ENCODE data around the gene OR6B1.

DNA sequence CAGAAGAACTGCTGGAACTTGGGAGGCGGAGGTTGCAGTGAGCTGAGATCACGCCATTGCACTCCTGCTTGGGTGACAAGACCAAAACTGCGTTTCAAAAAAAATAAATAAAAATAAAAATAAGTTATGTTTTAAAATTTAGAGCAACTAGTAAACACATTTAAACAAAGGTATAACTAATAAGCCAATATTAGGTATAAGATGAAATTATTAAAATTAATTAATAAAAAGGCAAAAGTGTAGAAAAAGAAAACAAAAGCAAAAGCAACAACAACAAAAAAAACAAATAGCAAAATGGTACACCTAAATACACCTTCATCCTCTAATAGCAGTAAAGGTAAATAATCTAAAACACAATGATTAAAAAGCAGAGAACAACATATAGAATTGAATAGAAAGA lies 6.2 kb upstream of the OR6B1 start:
- TF ChIP-seq, protein P1, sequence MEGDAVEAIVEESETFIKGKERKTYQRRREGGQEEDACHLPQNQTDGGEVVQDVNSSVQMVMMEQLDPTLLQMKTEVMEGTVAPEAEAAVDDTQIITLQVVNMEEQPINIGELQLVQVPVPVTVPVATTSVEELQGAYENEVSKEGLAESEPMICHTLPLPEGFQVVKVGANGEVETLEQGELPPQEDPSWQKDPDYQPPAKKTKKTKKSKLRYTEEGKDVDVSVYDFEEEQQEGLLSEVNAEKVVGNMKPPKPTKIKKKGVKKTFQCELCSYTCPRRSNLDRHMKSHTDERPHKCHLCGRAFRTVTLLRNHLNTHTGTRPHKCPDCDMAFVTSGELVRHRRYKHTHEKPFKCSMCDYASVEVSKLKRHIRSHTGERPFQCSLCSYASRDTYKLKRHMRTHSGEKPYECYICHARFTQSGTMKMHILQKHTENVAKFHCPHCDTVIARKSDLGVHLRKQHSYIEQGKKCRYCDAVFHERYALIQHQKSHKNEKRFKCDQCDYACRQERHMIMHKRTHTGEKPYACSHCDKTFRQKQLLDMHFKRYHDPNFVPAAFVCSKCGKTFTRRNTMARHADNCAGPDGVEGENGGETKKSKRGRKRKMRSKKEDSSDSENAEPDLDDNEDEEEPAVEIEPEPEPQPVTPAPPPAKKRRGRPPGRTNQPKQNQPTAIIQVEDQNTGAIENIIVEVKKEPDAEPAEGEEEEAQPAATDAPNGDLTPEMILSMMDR (IDR thresholded peaks at IDR 0.05; ENCODE audit: poor library complexity, severe bottlenecking), result no peak
- TF ChIP-seq RAD21 (conservative IDR thresholded peaks at IDR 0.05), result no peak
- TF ChIP-seq EZH2 (IDR thresholded peaks at IDR 0.05; ENCODE audit: borderline replicate concordance, insufficient read depth, low read length, poor library complexity, severe bottlenecking), result no peak
- TF ChIP-seq, protein P2, sequence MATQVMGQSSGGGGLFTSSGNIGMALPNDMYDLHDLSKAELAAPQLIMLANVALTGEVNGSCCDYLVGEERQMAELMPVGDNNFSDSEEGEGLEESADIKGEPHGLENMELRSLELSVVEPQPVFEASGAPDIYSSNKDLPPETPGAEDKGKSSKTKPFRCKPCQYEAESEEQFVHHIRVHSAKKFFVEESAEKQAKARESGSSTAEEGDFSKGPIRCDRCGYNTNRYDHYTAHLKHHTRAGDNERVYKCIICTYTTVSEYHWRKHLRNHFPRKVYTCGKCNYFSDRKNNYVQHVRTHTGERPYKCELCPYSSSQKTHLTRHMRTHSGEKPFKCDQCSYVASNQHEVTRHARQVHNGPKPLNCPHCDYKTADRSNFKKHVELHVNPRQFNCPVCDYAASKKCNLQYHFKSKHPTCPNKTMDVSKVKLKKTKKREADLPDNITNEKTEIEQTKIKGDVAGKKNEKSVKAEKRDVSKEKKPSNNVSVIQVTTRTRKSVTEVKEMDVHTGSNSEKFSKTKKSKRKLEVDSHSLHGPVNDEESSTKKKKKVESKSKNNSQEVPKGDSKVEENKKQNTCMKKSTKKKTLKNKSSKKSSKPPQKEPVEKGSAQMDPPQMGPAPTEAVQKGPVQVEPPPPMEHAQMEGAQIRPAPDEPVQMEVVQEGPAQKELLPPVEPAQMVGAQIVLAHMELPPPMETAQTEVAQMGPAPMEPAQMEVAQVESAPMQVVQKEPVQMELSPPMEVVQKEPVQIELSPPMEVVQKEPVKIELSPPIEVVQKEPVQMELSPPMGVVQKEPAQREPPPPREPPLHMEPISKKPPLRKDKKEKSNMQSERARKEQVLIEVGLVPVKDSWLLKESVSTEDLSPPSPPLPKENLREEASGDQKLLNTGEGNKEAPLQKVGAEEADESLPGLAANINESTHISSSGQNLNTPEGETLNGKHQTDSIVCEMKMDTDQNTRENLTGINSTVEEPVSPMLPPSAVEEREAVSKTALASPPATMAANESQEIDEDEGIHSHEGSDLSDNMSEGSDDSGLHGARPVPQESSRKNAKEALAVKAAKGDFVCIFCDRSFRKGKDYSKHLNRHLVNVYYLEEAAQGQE (IDR thresholded peaks at IDR 0.05; ENCODE audit: borderline replicate concordance), result no peak
- no peak for TF ChIP-seq MXI1 (conservative IDR thresholded peaks at IDR 0.05; ENCODE audit: poor library complexity, severe bottlenecking)
- no peak for TF ChIP-seq EP300 (conservative IDR thresholded peaks at IDR 0.05; ENCODE audit: poor library complexity, severe bottlenecking)
- no peak for TF ChIP-seq POLR2AphosphoS5 (IDR thresholded peaks at IDR 0.05)
- no peak for TF ChIP-seq TAF1 (IDR thresholded peaks at IDR 0.05; ENCODE audit: low read depth)

Data from neural cell (in vitro differentiated cells).